Breast epithelium (tissue), 4 donors: Measurements from ENCODE around the gene GAL3ST2. TPM values are rescaled to one million over a fixed set of nuclear protein-coding genes. Genes with fewer than 3 reads are reported as not detected.
"Not testable (repeated sequence)": the region's sequence is repeated elsewhere in the genome, so short reads cannot be mapped to it uniquely, and the experiment has no call there.

Source experiments
- DNase-seq, 2 donors: peaks; one replicate each; pipeline ENCODE4 v3.0.0-alpha.2; 2019; ENCODE audit warnings: low spot score in 2 of 2
- H3K27ac ChIP-seq, 2 donors: fragments of 200-600 bp; sonication (generic) in 1 of 2; one replicate each; pipeline ENCODE4 v1.5.1; 2016 to 2019; ENCODE audit warnings: mild to moderate bottlenecking in 1 of 2
- H3K27me3 ChIP-seq, 2 donors: fragments of 200-600 bp; sonication (generic) in 1 of 2; one replicate each; pipeline versions ENCODE4 v1.5.1 to v1.6.0; 2017 to 2019; ENCODE audit warnings: control low read depth in 1 of 2, mild to moderate bottlenecking in 1 of 2
- H3K36me3 ChIP-seq: fragments of 200-600 bp; one replicate; pipeline ENCODE4 v1.5.1; 2019
- H3K4me1 ChIP-seq, 2 donors: fragments of 200-600 bp; sonication (generic); one replicate each; pipeline ENCODE4 v1.5.1; 2016 to 2019; ENCODE audit warnings: control low read depth in 1 of 2
- H3K4me3 ChIP-seq, 3 donors: fragments of 200-600 bp; sonication (generic); 1 replicate in 2 of 3; 2 replicates in 1 of 3; pipeline ENCODE4 v1.5.1; 2016 to 2019; ENCODE audit warnings: mild to moderate bottlenecking in 3 of 3, moderate library complexity in 2 of 3
- H3K9me3 ChIP-seq, 2 donors: fragments of 200-600 bp; sonication (generic) in 1 of 2; one replicate each; pipeline ENCODE4 v1.5.1; 2016 to 2019; ENCODE audit warnings: control low read depth in 1 of 2
- CTCF ChIP-seq, 3 donors: fragments of 450-650 bp; IDR thresholded peaks; one replicate each; pipeline ENCODE4 v1.5.1; 2016 to 2017; ENCODE audit warnings: antibody characterized with exemption in 3 of 3, mild to moderate bottlenecking in 3 of 3, moderate library complexity in 3 of 3
- POLR2A ChIP-seq: fragments of 450-650 bp; IDR thresholded peaks from one replicate; pipeline ENCODE4 v1.6.1; 2016; ENCODE audit warnings: antibody characterized with exemption, mild to moderate bottlenecking, moderate library complexity
- POLR2AphosphoS5 ChIP-seq, 3 donors: sonication (generic); formaldehyde crosslinking; IDR thresholded peaks; one replicate each; pipeline ENCODE4 v1.6.1; 2017; ENCODE audit warnings: antibody characterized with exemption in 3 of 3
- intact Hi-C: fragments of 100-400 bp; cut with DNase I; formaldehyde crosslinking; loops from one replicate; pipeline ENCODE4 v1.15.1; 2023; ENCODE audit warnings: low total_unique reads
- total RNA-seq, 3 donors: library from RNA; depleted of rRNA; stranded (reverse); fragments of >200 nt; gene quantifications; one replicate each; pipeline ENCODE4 v1.1.0, GENCODE V29; 2016

The GAL3ST2 gene
- total RNA-seq, 3 donors from 2014 or later = 2.6 TPM; not detected in 2

GRCh38 chr2:241777170-241777685, 606 bp downstream of the GAL3ST2 start:
- Histone ChIP-seq H3K27me3 (peaks cover 0 to 16% of the 10 kb centered on the region in 2 donors), H3K27ac (no peak overlapping the region), H3K9me3 (peaks cover 3 to 7% of the 10 kb centered on the region in 2 donors), H3K4me3 (no peak overlapping the region), H3K4me1 (no peaks in the 10 kb centered on the region), H3K36me3 (no peaks in the 10 kb centered on the region)
- no peak for TF ChIP-seq CTCF (IDR thresholded peaks at IDR 0.05)
- TF ChIP-seq POLR2AphosphoS5 (IDR thresholded peaks at IDR 0.05) = no peak
- no peak for TF ChIP-seq POLR2A
- peak in 1 of 2 donors; percentile 13 for DNase-seq
- intact Hi-C loops = no loop called here

GRCh38 chr2:241777686-241778627, 1.3 kb downstream of the GAL3ST2 start:
- Histone ChIP-seq H3K27ac (peak overlapping the region in 1 of 2 donors; percentile 43), H3K9me3 (peaks cover 3 to 7% of the 10 kb centered on the region in 2 donors), H3K27me3 (peaks cover 0 to 16% of the 10 kb centered on the region in 2 donors), H3K36me3 (no peaks in the 10 kb centered on the region), H3K4me3 (no peak overlapping the region), H3K4me1 (no peaks in the 10 kb centered on the region)
- intact Hi-C loops = no loop called here
- DNase-seq = peak in 1 of 2 donors; percentile 19
- no peak for TF ChIP-seq CTCF (IDR thresholded peaks at IDR 0.05)
- no peak for TF ChIP-seq POLR2A
- TF ChIP-seq POLR2AphosphoS5 (IDR thresholded peaks at IDR 0.05) = no peak

GRCh38 chr2:241780939-241781569, 4.4 kb downstream of the GAL3ST2 start:
- H3K4me3 ChIP-seq = no peak overlapping the region
- no peak for TF ChIP-seq CTCF (IDR thresholded peaks at IDR 0.05)
- TF ChIP-seq POLR2AphosphoS5 (IDR thresholded peaks at IDR 0.05) = no peak
- TF ChIP-seq POLR2A = no peak
- no peaks in the 10 kb centered on the region for H3K4me1 ChIP-seq
- no peak overlapping the region for H3K27ac ChIP-seq
- intact Hi-C loops = no loop called here
- H3K27me3 ChIP-seq = no peaks in the 10 kb centered on the region
- no peak for DNase-seq
- no peaks in the 10 kb centered on the region for H3K36me3 ChIP-seq
- peaks cover 3 to 7% of the 10 kb centered on the region in 2 donors for H3K9me3 ChIP-seq

GRCh38 chr2:241782053-241782452, 5.4 kb downstream of the GAL3ST2 start:
- H3K27me3 ChIP-seq, H3K36me3 ChIP-seq, H3K27ac ChIP-seq, DNase-seq, H3K4me1 ChIP-seq, H3K4me3 ChIP-seq, intact Hi-C loops, H3K9me3 ChIP-seq: not testable (repeated sequence)

- no peaks in the 10 kb centered on the region for H3K27me3 ChIP-seq
- H3K36me3 ChIP-seq = no peaks in the 10 kb centered on the region
- no peaks in the 10 kb centered on the region for H3K4me1 ChIP-seq
- no peak overlapping the region for H3K27ac ChIP-seq
- DNase-seq = no peak
- TF ChIP-seq POLR2A = no peak
- no peak for TF ChIP-seq POLR2AphosphoS5 (IDR thresholded peaks at IDR 0.05)
- intact Hi-C loops = no loop called here
- no peaks in the 10 kb centered on the region for H3K9me3 ChIP-seq
- H3K4me3 ChIP-seq = no peak overlapping the region
Observed at GRCh38 chr2:241788135-241788534, 11.5 kb downstream of the GAL3ST2 start.

GRCh38 chr2:241788572-241788971, 11.9 kb downstream of the GAL3ST2 start:
- Histone ChIP-seq H3K9me3 (no peaks in the 10 kb centered on the region), H3K27ac (no peak overlapping the region), H3K4me1 (no peaks in the 10 kb centered on the region), H3K36me3 (no peaks in the 10 kb centered on the region), H3K27me3 (no peaks in the 10 kb centered on the region), H3K4me3 (no peak overlapping the region)
- DNase-seq = peak in 1 of 2 donors; percentile 8
- intact Hi-C loops = no loop called here
- no peak for TF ChIP-seq POLR2A
- no peak for TF ChIP-seq CTCF (IDR thresholded peaks at IDR 0.05)
- TF ChIP-seq POLR2AphosphoS5 (IDR thresholded peaks at IDR 0.05) = no peak

GRCh38 chr2:241791385-241791784, 14.8 kb downstream of the GAL3ST2 start:
- H3K27ac ChIP-seq, intact Hi-C loops, H3K27me3 ChIP-seq, H3K36me3 ChIP-seq, H3K4me1 ChIP-seq, H3K4me3 ChIP-seq, H3K9me3 ChIP-seq, DNase-seq: not testable (repeated sequence)
